Skeletal muscle satellite cell (primary cell): Measurements from ENCODE around the gene CLPSL2.
A peak's percentile ranks its signal among the peaks of the same experiment; 100 is the strongest.

Experiments used
- H3K27me3 ChIP-seq: 2 replicates; pipeline ENCODE4 v1.7.0; 2013; ENCODE audit warnings: low read length; ENCODE audit not compliant: control insufficient read depth, insufficient read depth
- H3K36me3 ChIP-seq: 2 replicates; pipeline ENCODE4 v1.7.0; 2013; ENCODE audit warnings: mild to moderate bottlenecking, control low read depth, low read length; ENCODE audit not compliant: insufficient read depth
- H3K4me1 ChIP-seq: 2 replicates; pipeline ENCODE4 v1.7.0; 2013; ENCODE audit warnings: low read length; ENCODE audit not compliant: control insufficient read depth, insufficient read depth
- H3K4me2 ChIP-seq: 2 replicates; pipeline ENCODE4 v1.7.0; 2013; ENCODE audit warnings: mild to moderate bottlenecking, low read length
- H3K4me3 ChIP-seq: 2 replicates; pipeline ENCODE4 v1.7.0; 2013; ENCODE audit warnings: low read length
- H3K9ac ChIP-seq: 2 replicates; pipeline ENCODE4 v1.7.0; 2013; ENCODE audit warnings: mild to moderate bottlenecking, low read depth, low read length, moderate library complexity
- H3K9me3 ChIP-seq: replicated peaks from 2 replicates; pipeline ENCODE4 v1.7.0; 2013; ENCODE audit warnings: mild to moderate bottlenecking, control low read depth, low read length

CLPSL2 gene

GRCh38 chr6:35795453-35796071, 19.2 kb downstream of the CLPSL2 start:
- H3K4me1 ChIP-seq = no peaks in the 10 kb centered on the region
- H3K4me2 ChIP-seq = no peak overlapping the region
- H3K9ac ChIP-seq = no peak overlapping the region
- H3K4me3 ChIP-seq = no peak overlapping the region
- peaks cover 63% of the 10 kb centered on the region for H3K27me3 ChIP-seq
- H3K9me3 ChIP-seq = no peaks in the 10 kb centered on the region
- no peaks in the 10 kb centered on the region for H3K36me3 ChIP-seq

GRCh38 chr6:35796236-35796635, 19.8 kb downstream of the CLPSL2 start:
- Histone ChIP-seq H3K4me2 (no peak overlapping the region), H3K27me3 (peaks cover 58% of the 10 kb centered on the region), H3K9ac (no peak overlapping the region), H3K4me1 (no peaks in the 10 kb centered on the region), H3K4me3 (no peak overlapping the region), H3K36me3 (no peaks in the 10 kb centered on the region), H3K9me3 (no peaks in the 10 kb centered on the region)

- Histone ChIP-seq H3K4me1 (no peaks in the 10 kb centered on the region), H3K4me3 (no peak overlapping the region), H3K4me2 (no peak overlapping the region), H3K36me3 (no peaks in the 10 kb centered on the region), H3K9ac (no peak overlapping the region), H3K9me3 (no peaks in the 10 kb centered on the region), H3K27me3 (peaks cover 48% of the 10 kb centered on the region)
Observed at GRCh38 chr6:35797837-35798526, 21.6 kb downstream of the CLPSL2 start.

GRCh38 chr6:35798706-35799105, 22.3 kb downstream of the CLPSL2 start:
- no peaks in the 10 kb centered on the region for H3K36me3 ChIP-seq
- H3K27me3 ChIP-seq = peaks cover 43% of the 10 kb centered on the region
- H3K4me3 ChIP-seq = no peak overlapping the region
- no peaks in the 10 kb centered on the region for H3K9me3 ChIP-seq
- no peak overlapping the region for H3K9ac ChIP-seq
- H3K4me1 ChIP-seq = no peaks in the 10 kb centered on the region
- H3K4me2 ChIP-seq = no peak overlapping the region

- Histone ChIP-seq H3K9ac (no peak overlapping the region), H3K4me3 (no peak overlapping the region), H3K36me3 (no peaks in the 10 kb centered on the region), H3K9me3 (no peaks in the 10 kb centered on the region), H3K4me1 (peaks cover 3% of the 10 kb centered on the region), H3K27me3 (peaks cover 21% of the 10 kb centered on the region), H3K4me2 (no peak overlapping the region)
Observed at GRCh38 chr6:35801148-35801547, 24.8 kb downstream of the CLPSL2 start.

- Histone ChIP-seq H3K36me3 (no peaks in the 10 kb centered on the region), H3K9ac (no peak within 1 kb of the TSS), H3K4me2 (peak within 1 kb of the TSS; percentile 55), H3K9me3 (no peaks in the 10 kb centered on the region), H3K4me3 (no peak within 1 kb of the TSS), H3K4me1 (peaks cover 3% of the 10 kb centered on the region), H3K27me3 (peaks cover 17% of the 10 kb centered on the region)
Observed at GRCh38 chr6:35804996-35805736, 28.8 kb downstream of the CLPSL2 start, which contains the start of gene LHFPL5. LHFPL5 (plus strand) TSS chr6:35805352; CDS start chr6:35805671, 319 bp downstream.

- H3K4me3 ChIP-seq = no peak overlapping the region
- H3K9ac ChIP-seq = no peak overlapping the region
- H3K9me3 ChIP-seq = no peaks in the 10 kb centered on the region
- no peaks in the 10 kb centered on the region for H3K36me3 ChIP-seq
- peaks cover 14% of the 10 kb centered on the region for H3K4me1 ChIP-seq
- H3K4me2 ChIP-seq = no peak overlapping the region
- H3K27me3 ChIP-seq = peaks cover 13% of the 10 kb centered on the region
Observed at GRCh38 chr6:35808688-35809087, 32.3 kb downstream of the CLPSL2 start.

GRCh38 chr6:35809809-35810208, 33.4 kb downstream of the CLPSL2 start:
- no peak overlapping the region for H3K4me3 ChIP-seq
- H3K27me3 ChIP-seq = peaks cover 13% of the 10 kb centered on the region
- H3K36me3 ChIP-seq = no peaks in the 10 kb centered on the region
- peaks cover 14% of the 10 kb centered on the region for H3K4me1 ChIP-seq
- no peak overlapping the region for H3K9ac ChIP-seq
- no peaks in the 10 kb centered on the region for H3K9me3 ChIP-seq
- no peak overlapping the region for H3K4me2 ChIP-seq

- Histone ChIP-seq H3K4me3 (peak overlapping the region; percentile 33), H3K4me1 (peaks cover 11% of the 10 kb centered on the region), H3K36me3 (no peaks in the 10 kb centered on the region), H3K27me3 (peaks cover 15% of the 10 kb centered on the region), H3K9me3 (no peaks in the 10 kb centered on the region), H3K9ac (no peak overlapping the region), H3K4me2 (peak overlapping the region; percentile 42)
Observed at GRCh38 chr6:35810971-35811698, 34.7 kb downstream of the CLPSL2 start.

- no peaks in the 10 kb centered on the region for H3K36me3 ChIP-seq
- H3K4me2 ChIP-seq = peak overlapping the region; percentile 42
- no peak overlapping the region for H3K9ac ChIP-seq
- no peaks in the 10 kb centered on the region for H3K9me3 ChIP-seq
- peaks cover 12% of the 10 kb centered on the region for H3K27me3 ChIP-seq
- H3K4me3 ChIP-seq = peak overlapping the region; percentile 24
- peaks cover 11% of the 10 kb centered on the region for H3K4me1 ChIP-seq
Observed at GRCh38 chr6:35811699-35811995, 35.2 kb downstream of the CLPSL2 start.

GRCh38 chr6:35817515-35817914, 41.1 kb downstream of the CLPSL2 start:
- H3K36me3 ChIP-seq = no peaks in the 10 kb centered on the region
- H3K9me3 ChIP-seq = no peaks in the 10 kb centered on the region
- no peak overlapping the region for H3K4me2 ChIP-seq
- no peak overlapping the region for H3K9ac ChIP-seq
- no peaks in the 10 kb centered on the region for H3K4me1 ChIP-seq
- no peak overlapping the region for H3K4me3 ChIP-seq
- H3K27me3 ChIP-seq = peaks cover 8% of the 10 kb centered on the region
